Esophagus (tissue), 2 donors: ENCODE results near the gene DNAH1. TPM values are rescaled to one million over a fixed set of nuclear protein-coding genes. Genes with fewer than 3 reads are reported as not detected.
"Not testable (repeated sequence)": the region's sequence is repeated elsewhere in the genome, so short reads cannot be mapped to it uniquely, and the experiment has no call there.

Experiments
- H3K27ac ChIP-seq, 2 donors: one replicate each; pipeline ENCODE4 v1.5.1; 2013; ENCODE audit warnings: low read depth in 2 of 2, mild to moderate bottlenecking in 2 of 2, inconsistent platforms in 1 of 2, low read length in 1 of 2, moderate library complexity in 1 of 2
- H3K27me3 ChIP-seq, 2 donors: one replicate each; pipeline ENCODE4 v1.6.1; 2013; ENCODE audit warnings: low read length in 2 of 2, control low read depth in 1 of 2, mild to moderate bottlenecking in 1 of 2; ENCODE audit not compliant: insufficient read depth in 2 of 2, control insufficient read depth in 1 of 2
- H3K36me3 ChIP-seq, 2 donors: one replicate each; pipeline ENCODE4 v1.6.1; 2013; ENCODE audit warnings: low read length in 1 of 2; ENCODE audit not compliant: control insufficient read depth in 2 of 2, insufficient read depth in 2 of 2
- H3K4me1 ChIP-seq, 2 donors: one replicate each; pipeline ENCODE4 v1.6.1; 2013; ENCODE audit warnings: low read length in 1 of 2; ENCODE audit not compliant: control insufficient read depth in 2 of 2, insufficient read depth in 2 of 2
- H3K4me3 ChIP-seq, 2 donors: one replicate each; pipeline ENCODE4 v1.5.1; 2013; ENCODE audit warnings: low read length in 2 of 2, mild to moderate bottlenecking in 2 of 2, low read depth in 1 of 2, moderate library complexity in 1 of 2
- H3K9me3 ChIP-seq, 2 donors: one replicate each; pipeline ENCODE4 v1.6.1; 2013; ENCODE audit warnings: mild to moderate bottlenecking in 2 of 2, low read depth in 1 of 2, low read length in 1 of 2, moderate library complexity in 1 of 2; ENCODE audit not compliant: control insufficient read depth in 2 of 2, insufficient read depth in 1 of 2
- WGBS, 2 donors: extraction: QIAGEN DNeasy Blood & Tissue Kit; methylation state at CpG; one replicate each; pipeline ENCODE4 v1.1.7; 2013; 5-methylcytosine and 5-hydroxymethylcytosine counted together
- polyA plus RNA-seq, 2 donors: library from polyadenylated mRNA; stranded (reverse); fragments of 200-250 nt; gene quantifications; one replicate each; pipeline ENCODE4 v1.2.3, GENCODE V29; 2013
- donor health status: healthy with polysubstance abuse.
- donor health status: Bipolar disorder and iron deficiency.

DNAH1 gene
- polyA plus RNA-seq, result 1 to 10 TPM; 2.4 to 4.9 TPM

DNA sequence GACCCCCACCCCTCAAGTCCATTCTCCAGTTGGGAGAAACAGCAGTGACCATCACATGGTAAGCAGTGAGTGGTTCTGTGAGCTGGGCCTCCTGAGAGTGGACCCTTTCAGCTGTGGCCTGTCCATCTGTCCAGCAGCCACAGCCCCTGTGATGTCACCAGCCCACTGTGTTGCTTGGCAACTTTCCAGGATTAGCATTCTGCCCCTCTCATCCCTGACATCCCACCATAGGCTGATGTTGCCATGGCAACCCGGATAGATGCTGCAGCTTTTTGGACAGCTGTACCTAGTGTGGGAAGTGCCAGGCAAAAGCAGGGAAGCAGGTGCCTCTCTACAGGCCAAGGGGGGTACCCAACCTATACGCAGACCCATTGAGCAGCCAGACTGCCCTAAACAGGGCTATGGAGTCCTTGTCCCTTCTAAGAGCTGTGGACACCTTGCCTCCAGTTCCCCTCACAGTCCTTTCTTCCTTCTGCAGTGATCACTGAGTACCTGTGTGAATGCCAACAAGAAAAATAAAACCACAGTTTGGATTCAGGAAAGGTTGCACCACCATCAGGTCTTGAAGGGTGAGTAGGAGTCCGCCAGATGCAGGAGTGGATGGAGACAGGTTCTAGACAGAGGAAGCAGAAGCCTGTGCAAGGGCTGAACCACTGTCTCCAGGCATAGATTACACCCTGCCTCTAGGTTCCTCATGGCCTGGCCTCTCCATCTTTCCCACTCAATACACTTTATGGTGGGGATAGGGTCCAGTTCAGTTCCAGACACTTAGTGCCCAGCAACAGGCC, at the start of gene DNAH1:
DNAH1 (plus strand) TSS at position 343 of the 788 bp plus-strand sequence. CDS start 6,124 bp downstream, outside the sequence.
- Histone ChIP-seq H3K36me3 (no peaks in the 10 kb centered on the region), H3K27ac (no peak within 1 kb of the TSS), H3K4me3 (no peak within 1 kb of the TSS), H3K27me3 (no peaks in the 10 kb centered on the region), H3K9me3 (no peaks in the 10 kb centered on the region), H3K4me1 (peaks cover 8 to 19% of the 10 kb centered on the region in 2 donors)
- 95 to 96% methylated on average over 3 of the region's 3 CpGs for WGBS, 2 donors

DNA sequence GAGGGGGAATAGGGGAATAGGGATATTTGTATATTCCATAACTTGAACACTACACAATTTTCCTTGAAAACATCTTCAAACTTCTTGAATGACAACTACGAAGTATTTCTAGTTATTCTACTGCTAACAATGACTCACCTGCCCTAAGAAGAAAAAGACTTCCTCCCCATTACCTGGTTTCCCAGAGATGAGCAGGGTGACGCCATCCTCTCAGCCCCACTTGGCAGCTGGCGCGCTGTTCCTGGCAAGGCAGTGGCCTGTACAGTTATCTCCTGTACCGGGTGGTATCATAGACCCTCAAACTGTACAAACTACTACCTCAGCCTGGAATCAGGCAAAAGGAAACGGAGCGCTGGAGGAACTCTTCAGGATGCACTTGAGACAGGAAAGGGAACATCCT, 48.1 kb upstream of the DNAH1 start:
- WGBS, 2 donors, result 63 to 72% methylated on average over 7 of the region's 7 CpGs
- Histone ChIP-seq H3K27ac (peak overlapping the region; percentile 34 to 78), H3K27me3 (no peaks in the 10 kb centered on the region), H3K4me1 (peaks cover 0 to 2% of the 10 kb centered on the region in 2 donors), H3K9me3 (no peaks in the 10 kb centered on the region), H3K36me3 (peaks cover 6 to 7% of the 10 kb centered on the region in 2 donors), H3K4me3 (no peak overlapping the region)

DNA sequence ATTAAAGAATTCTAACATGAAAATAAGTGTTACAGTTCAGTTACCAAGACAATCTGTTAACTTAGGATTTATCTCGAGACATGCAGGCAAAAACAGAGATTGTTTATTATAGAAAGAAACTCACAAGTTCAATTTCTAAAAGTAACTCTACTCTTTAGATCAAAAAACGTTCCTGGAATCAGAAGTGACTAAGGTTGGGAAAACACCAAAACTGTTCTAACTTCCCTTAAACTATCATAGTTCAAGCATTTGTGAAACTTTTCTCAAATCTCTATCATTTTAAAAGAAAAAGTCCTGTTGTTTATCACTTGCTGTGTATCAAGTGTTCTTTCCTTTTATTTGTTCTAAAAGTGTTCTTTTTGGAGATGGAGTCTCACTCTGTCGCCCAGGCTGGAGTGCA, 46.3 kb upstream of the DNAH1 start:
- 47 to 53% methylated on average over 3 of the region's 3 CpGs for WGBS, 2 donors
- no peaks in the 10 kb centered on the region for H3K9me3 ChIP-seq
- H3K27ac ChIP-seq, result peak overlapping the region in 1 of 2 donors; percentile 9
- no peak overlapping the region for H3K4me3 ChIP-seq
- H3K36me3 ChIP-seq, result peaks cover 0 to 9% of the 10 kb centered on the region in 2 donors
- H3K27me3 ChIP-seq, result no peaks in the 10 kb centered on the region
- H3K4me1 ChIP-seq, result peaks cover 0 to 2% of the 10 kb centered on the region in 2 donors

DNA sequence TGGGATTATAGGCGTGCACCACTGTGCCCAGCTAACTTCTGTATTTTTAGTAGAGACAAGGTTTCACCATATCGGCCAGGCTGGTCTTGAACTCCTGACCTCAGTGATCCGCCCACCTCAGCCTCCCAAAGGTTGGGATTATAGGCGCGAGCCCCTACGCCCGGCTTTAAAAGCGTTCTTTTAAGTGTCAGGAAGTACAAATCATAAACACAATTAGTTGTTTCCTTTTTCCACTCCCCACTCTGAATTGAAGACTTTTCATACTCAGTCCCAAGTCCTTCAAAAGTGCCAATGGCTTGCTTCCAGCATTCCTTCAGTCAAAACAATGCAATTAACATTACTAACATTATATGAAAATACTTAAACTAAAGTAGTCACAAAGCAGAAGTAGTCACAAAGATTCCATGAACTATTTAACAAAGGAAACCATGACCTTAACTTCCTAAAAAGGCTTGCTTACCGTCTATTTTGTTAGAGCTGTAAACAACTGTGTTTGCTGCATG, 45.8 kb upstream of the DNAH1 start:
- no peaks in the 10 kb centered on the region for H3K27me3 ChIP-seq
- peak overlapping the region; percentile 6 to 9 for H3K27ac ChIP-seq
- 35 to 42% methylated on average over 9 of the region's 9 CpGs for WGBS, 2 donors
- no peak overlapping the region for H3K4me3 ChIP-seq
- H3K36me3 ChIP-seq, result peaks cover 0 to 9% of the 10 kb centered on the region in 2 donors
- H3K4me1 ChIP-seq, result peaks cover 0 to 2% of the 10 kb centered on the region in 2 donors
- H3K9me3 ChIP-seq, result no peaks in the 10 kb centered on the region

DNA sequence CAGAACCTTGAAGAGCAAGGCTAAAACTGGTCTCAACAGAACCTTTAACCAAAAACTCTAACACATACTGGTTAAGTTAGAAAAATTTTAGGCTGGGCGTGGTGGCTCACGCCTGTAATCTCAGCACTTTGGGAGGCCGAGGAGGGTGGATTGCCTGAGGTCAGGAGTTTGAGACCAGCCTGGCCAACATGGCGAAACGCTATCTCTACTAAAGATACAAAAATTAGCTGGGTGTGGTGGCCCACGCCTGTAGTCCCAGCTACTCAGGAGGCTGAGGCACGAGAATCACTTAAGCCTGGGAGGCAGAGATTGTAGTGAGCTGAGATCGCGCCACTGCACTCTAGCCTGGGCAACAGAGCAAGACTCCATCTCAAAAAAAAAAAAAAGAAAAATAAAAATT, 43.9 kb upstream of the DNAH1 start:
- not testable (repeated sequence) for H3K27me3 ChIP-seq, H3K4me3 ChIP-seq, H3K9me3 ChIP-seq, H3K27ac ChIP-seq, H3K36me3 ChIP-seq, H3K4me1 ChIP-seq
- WGBS, 2 donors, result 81 to 85% methylated on average over 9 of the region's 9 CpGs

DNA sequence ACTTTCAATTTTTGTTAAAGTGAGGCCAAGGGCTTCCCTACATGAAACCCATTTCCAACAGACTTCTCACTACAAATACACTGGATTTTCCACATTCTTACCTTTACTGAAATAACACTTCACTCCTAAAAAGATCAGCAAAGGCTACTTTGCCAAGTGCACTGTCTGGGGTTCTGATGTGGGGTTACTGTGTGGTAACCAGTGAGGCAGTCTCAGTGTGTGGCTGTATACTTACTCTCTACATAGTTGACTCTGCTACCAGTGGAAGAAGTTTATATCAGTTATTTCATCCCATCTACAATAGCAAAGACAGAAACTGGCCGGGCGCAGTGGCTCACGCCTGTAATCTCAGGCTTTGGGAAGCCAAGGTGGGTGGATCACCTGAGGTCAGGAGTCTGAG, 43.3 kb upstream of the DNAH1 start:
- H3K36me3 ChIP-seq, result peaks cover 0 to 9% of the 10 kb centered on the region in 2 donors
- H3K4me3 ChIP-seq, result no peak overlapping the region
- H3K27me3 ChIP-seq, result no peaks in the 10 kb centered on the region
- peaks cover 0 to 2% of the 10 kb centered on the region in 2 donors for H3K4me1 ChIP-seq
- H3K9me3 ChIP-seq, result no peaks in the 10 kb centered on the region
- 59 to 75% methylated on average over 3 of the region's 3 CpGs for WGBS, 2 donors
- peak overlapping the region in 1 of 2 donors; percentile 30 for H3K27ac ChIP-seq

DNA sequence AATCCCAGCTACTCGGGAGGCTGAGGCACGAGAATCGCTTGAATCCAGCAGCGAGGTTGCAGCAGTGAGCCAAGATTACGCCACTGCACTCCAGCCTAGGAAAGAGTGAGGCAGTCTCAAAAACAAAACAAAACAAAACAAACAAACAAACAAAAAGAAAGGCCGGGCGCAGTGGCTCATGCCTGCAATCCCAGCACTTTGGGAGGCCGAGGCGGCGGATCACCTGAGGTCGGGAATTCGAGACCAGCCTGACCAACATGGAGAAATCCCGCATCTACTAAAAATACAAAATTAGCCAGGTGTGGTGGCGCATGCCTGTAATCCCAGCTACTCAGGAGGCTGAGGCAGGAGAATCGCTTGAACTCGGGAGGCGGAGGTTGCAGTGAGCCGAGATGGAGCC, 41.3 kb upstream of the DNAH1 start:
- WGBS, 2 donors, result 88 to 90% methylated on average over 18 of the region's 18 CpGs
- H3K27ac ChIP-seq, result peak overlapping the region in 1 of 2 donors; percentile 3
- H3K4me1 ChIP-seq, H3K4me3 ChIP-seq, H3K36me3 ChIP-seq, H3K9me3 ChIP-seq, H3K27me3 ChIP-seq: not testable (repeated sequence)

DNA sequence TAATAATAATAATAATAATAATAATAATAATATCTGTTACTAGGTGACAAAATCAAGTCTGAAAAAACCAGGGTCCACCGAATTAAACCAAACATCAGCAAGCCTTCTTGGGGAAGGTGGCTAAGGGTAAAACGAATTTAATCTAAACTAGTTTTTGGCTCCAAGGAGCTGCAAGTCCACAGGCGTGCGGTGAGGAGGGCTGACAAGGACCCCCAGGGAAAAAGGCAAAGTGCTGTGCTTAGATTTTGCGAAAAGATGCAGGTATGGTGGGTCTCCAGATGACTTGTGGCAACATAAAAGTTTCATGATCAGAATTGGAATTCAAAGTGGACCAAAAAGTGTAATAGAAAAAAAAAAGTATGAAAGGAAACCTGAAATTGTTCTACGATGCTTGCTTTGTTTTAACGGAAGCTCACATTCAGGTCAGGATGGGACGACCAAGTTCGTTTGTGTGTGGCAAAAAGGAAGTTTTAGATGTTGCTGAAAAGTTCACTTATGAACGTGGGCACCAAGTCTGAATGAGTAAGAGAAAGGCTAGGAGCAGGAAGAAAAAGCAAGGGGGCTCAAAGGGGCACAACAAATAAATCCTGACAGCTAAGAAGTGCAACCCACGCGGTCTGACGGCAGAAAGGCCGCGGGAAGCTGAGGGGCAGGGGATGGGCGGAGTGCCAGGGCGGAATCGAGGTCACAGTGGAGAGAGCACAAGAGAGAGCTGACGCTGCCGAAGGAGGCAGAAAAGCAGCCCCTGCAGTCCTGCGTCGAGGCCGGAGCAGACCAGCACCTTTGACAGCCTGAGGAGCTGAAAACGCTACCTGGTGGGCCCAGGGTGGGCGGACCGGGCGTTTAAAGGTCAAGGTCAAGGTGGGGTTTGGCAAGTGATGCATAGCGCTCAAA, 38.8 kb upstream of the DNAH1 start:
- no peaks in the 10 kb centered on the region for H3K9me3 ChIP-seq
- H3K27me3 ChIP-seq, result no peaks in the 10 kb centered on the region
- 1% methylated on average over 28 of the region's 28 CpGs for WGBS, 2 donors
- no peaks in the 10 kb centered on the region for H3K4me1 ChIP-seq
- peak overlapping the region; percentile 99 for H3K27ac ChIP-seq
- peaks cover 0 to 5% of the 10 kb centered on the region in 2 donors for H3K36me3 ChIP-seq
- peak overlapping the region; percentile 93 to 97 for H3K4me3 ChIP-seq

DNA sequence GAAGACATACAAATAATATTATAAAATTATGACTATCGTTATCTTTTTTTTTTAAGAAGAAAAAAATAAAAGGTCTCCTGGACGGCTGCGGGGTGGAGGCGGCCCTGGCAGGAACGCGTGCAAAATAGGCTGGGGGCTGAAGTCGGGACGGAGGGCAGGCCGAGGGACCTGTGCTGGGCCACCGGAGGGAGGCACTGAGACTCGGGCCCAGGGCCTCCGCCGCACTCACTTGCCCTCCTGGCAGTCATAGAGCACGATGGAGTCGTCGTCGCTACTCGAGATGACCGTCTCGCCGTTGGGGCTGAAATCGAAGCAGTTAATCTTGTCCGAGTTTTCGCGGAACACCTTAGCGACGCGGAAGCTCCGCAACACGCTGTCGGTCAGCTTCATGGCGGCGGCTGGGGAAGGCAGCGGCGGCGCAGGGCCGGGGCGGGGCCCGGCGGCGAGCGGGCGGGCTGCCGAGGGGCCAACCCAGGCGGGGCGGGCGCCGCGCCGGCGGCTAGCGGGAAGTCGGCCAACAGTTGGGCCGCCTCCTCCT, 38.1 kb upstream of the DNAH1 start:
- Histone ChIP-seq H3K4me3 (peak overlapping the region; percentile 93 to 97), H3K27me3 (no peaks in the 10 kb centered on the region), H3K9me3 (no peaks in the 10 kb centered on the region), H3K36me3 (peaks cover 0 to 2% of the 10 kb centered on the region in 2 donors), H3K4me1 (no peaks in the 10 kb centered on the region), H3K27ac (peak overlapping the region; percentile 99)
- WGBS, 2 donors, result 1% methylated on average over 39 to 54 of the region's 54 CpGs
